ENCODE measurements around the gene RNGTT.
"Not testable (repeated sequence)": the region's sequence is repeated elsewhere in the genome, so short reads cannot be mapped to it uniquely, and the experiment has no call there.

Gene RNGTT

DNA sequence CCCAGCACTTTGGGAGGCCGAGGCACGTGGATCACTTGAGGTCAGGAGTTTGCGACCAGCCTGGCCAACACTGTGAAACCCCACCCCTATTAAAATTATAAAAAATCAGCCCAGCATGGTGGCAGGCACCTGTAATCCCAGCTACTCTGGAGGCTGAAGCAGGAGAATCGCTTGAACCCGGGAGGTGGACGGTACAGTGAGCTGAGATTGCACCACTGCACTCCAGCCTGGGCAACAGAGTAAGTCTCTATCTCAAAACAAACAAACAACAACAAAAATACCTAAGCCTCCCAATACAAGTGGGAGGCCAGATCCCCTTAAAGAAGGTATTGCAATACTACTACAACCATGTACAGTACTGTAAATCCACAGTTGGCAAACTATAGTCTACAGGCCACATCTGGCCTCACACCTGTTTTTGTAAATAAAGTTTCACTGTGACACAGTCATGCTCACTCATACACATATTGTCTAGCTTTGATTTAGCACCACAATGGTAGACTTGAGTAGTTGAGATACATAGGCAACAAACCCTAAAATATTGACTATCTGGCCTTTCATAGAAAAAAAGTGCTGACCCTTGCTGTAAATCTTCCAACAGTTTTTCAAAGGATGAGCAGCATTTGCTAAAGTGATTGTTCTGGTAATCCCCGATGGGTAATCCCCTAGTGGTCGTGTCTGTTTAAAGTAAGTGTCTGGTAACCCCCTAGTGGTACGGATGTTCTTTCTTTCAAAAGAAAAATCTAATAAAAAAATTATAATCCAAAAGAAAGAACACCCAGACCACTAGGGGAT is 202.0 kb downstream of the RNGTT start:
- H3K4me3 ChIP-seq (ENCODE audit: low read length) = no peak overlapping the region
- DNase-seq (ENCODE audit: low read depth, low spot score) = peak; percentile 42

- H3K4me3 ChIP-seq (ENCODE audit: low read length) = no peak overlapping the region
- no peak for DNase-seq (ENCODE audit: low read depth, low spot score)
Measured at GRCh38 chr6:88760091-88760490, 203.3 kb downstream of the RNGTT start.

DNA sequence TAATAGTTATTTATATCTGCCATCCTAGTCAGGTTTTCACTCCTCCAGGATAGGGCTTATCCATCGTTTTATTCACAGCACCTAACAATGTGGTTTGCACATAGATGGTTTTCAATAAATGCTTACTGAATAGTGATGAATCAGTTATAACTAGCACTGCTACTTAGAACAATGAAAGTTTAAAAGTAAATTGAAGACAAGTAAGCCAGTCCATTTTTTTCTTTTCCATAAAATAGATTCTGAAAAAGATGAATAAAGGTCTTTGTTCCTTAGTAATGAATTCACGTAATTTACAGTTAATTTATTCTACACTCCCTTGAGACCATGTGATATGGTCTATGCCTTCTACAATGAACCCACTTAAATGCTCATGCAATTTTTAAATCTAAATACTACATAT is 212.5 kb downstream of the RNGTT start:
- no peak overlapping the region for H3K4me3 ChIP-seq (ENCODE audit: low read length)
- DNase-seq (ENCODE audit: low read depth, low spot score) = no peak

- DNase-seq (ENCODE audit: low read depth, low spot score) = no peak
- H3K4me3 ChIP-seq (ENCODE audit: low read length) = no peak overlapping the region
Measured at GRCh38 chr6:88749849-88750248, 213.6 kb downstream of the RNGTT start.

GRCh38 chr6:88748141-88748540 is 215.3 kb downstream of the RNGTT start:
- DNase-seq (ENCODE audit: low read depth, low spot score) = no peak
- no peak overlapping the region for H3K4me3 ChIP-seq (ENCODE audit: low read length)

- no peak for DNase-seq (ENCODE audit: low read depth, low spot score)
- H3K4me3 ChIP-seq (ENCODE audit: low read length) = no peak overlapping the region
Measured at GRCh38 chr6:88741939-88742338, 221.5 kb downstream of the RNGTT start.

DNA sequence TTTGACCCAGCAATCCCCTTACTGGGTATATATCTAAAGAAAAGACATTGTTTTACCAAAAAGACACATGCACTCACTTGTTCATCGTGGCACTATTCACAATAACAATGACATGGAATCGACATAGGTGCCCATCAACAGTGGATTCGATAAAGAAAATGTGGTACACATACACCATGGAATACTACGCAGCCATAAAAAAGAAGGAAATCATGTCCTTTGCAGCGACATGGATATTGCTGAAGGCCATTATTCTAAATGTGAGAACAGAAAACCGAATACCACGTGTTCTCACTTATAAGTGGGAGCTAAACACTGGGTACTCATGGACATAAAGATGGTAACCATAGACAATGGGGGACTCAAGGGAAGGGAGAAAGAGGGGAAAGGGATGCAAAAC is 222.3 kb downstream of the RNGTT start:
- DNase-seq (ENCODE audit: low read depth, low spot score) = no peak
- H3K4me3 ChIP-seq (ENCODE audit: low read length) = no peak overlapping the region

- H3K4me3 ChIP-seq (ENCODE audit: low read length) = no peak overlapping the region
- no peak for DNase-seq (ENCODE audit: low read depth, low spot score)
Measured at GRCh38 chr6:88734544-88734943, 228.9 kb downstream of the RNGTT start.

- no peak for DNase-seq (ENCODE audit: low read depth, low spot score)
- no peak overlapping the region for H3K4me3 ChIP-seq (ENCODE audit: low read length)
Measured at GRCh38 chr6:88730611-88731011, 232.8 kb downstream of the RNGTT start.

GRCh38 chr6:88728756-88729155 is 234.7 kb downstream of the RNGTT start:
- H3K4me3 ChIP-seq (ENCODE audit: low read length) = no peak overlapping the region
- no peak for DNase-seq (ENCODE audit: low read depth, low spot score)

- H3K4me3 ChIP-seq (ENCODE audit: low read length); DNase-seq (ENCODE audit: low read depth, low spot score): not testable (repeated sequence)
Measured at GRCh38 chr6:88726409-88726808, 237.0 kb downstream of the RNGTT start.

DNA sequence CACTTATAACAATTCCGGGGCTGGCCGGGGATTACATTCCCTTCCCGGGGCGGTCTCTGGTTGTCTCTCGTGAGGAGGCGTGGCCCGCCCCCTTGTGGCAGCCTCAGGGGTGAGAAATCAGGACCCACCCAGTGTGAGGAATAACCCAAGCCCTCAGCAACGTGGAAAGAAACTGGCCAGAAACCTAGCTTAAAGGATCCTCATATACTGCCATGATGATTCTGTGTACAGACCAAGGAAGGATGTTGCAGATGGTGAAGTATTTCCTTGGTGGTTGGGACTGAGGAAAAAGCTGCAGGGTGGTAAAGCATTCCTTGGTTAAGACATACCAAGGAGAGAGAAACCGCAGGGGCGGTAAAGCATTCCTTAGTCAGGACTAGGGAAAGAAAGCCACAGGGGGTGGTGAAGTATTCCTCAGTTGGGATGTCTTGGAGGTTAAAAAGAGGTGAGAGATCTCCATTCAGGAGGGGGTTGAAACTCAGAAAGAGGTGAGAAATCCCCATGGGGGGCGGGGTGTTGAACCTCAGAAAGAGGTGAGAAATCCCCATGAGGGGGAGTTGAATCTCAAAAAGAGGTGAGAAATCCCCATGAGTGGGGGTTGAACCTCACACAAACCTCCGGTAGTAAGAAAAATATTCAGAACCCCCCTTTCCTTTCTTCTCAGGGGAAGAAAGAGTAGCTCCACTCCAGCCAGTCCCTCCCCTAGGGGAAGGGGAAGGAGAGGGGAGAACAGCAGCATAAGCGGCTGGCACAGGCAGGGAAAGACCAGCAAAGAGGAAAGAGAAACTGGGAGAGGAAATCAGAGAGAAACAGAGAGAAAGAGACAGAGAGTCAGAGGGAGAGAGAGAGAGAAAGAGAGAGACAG is 238.1 kb downstream of the RNGTT start:
- no peak overlapping the region for H3K4me3 ChIP-seq (ENCODE audit: low read length)
- DNase-seq (ENCODE audit: low read depth, low spot score) = no peak

DNA sequence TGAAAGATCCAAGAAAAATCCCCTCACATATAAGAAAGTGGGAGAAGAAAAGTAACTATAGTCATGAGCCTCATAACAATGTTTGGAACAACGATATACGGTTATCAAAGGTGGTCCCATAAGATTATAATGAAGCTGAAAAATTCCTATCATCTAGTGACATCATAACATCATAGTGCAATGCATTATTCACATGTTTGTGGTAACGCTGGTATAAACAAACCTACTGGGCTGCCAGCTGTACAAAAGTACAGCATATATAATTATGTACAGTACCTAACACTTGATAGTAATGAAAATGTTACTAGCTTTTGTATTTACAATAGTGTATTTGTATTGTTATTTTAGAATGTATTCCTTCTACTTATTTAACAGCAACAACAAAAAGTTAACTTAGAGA is 240.7 kb downstream of the RNGTT start:
- no peak for DNase-seq (ENCODE audit: low read depth, low spot score)
- no peak overlapping the region for H3K4me3 ChIP-seq (ENCODE audit: low read length)

DNA sequence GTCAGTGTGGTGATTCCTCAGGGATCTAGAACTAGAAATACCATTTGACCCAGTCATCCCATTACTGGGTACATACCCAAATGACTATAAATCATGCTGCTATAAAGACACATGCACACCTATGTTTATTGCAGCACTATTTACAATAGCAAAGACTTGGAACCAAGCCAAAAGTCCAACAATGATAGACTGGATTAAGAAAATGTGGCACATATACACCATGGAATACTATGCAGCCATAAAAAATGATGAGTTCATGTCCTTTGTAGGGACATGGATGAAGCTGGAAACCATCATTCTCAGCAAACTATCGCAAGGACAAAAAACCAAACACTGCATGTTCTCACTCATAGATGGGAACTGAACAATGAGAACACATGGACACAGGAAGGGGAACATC is 247.0 kb downstream of the RNGTT start:
- DNase-seq (ENCODE audit: low read depth, low spot score) = not testable (repeated sequence)

DNA sequence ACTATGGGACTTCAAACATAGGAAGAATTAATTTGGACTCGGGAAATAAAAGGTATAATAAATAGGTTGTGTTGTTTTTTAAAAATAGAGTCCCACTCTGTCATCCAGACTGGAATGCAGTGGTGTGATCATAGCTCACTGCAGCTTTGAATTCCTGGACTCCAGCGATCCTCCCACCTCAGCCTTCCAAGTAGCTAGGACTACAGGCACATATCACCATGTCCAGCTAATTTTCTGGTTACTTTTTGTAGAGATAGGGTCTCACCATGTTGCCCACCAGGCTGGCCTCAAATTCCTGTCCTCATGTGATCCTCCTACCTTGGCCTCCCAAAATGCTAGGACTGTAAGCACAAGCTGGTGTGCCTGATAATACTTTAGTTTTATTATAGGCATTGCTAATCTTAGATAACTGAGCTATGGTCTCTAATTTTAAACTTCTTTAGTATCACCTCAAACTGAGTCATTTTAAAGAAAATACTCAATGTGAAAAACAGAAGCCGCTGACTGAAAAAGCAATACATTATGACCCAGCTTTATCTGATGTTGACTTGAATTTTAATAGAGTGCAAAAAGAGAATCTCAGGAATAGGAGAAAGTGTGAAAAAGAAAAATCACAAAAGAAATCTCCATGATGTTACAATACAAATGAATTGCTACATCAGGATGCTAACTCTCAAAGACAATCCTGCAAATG is 251.0 kb downstream of the RNGTT start:
- H3K4me3 ChIP-seq (ENCODE audit: low read length) = no peak overlapping the region
- DNase-seq (ENCODE audit: low read depth, low spot score) = no peak

More for the DNA sequence above, 247.0 kb downstream of the RNGTT start:
- H3K4me3 ChIP-seq (ENCODE audit: low read length) = not testable (repeated sequence)

DNA sequence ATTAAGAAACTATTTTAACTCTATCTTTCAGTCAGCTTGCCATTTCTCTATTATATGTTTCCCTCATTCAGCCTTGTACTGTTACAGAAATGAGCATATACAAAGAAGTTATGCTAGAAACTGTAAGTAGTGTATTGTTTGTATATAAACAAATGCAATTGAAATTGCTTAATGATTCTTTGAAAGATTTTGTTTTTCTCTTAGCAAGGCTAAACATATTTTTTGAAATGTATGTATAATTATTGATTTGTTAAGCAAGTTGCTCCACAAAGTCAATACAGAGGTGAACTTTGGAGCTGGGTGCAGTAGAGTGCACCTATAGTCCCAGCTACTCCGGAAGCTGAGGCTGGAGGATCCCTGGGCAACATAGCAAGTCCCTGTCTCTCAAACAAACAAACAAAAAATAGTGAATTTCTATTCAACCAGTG is 253.6 kb downstream of the RNGTT start:
- no peak for DNase-seq (ENCODE audit: low read depth, low spot score)

GRCh38 chr6:88708197-88708744 is 255.1 kb downstream of the RNGTT start:
- no peak for DNase-seq (ENCODE audit: low read depth, low spot score)
- no peak overlapping the region for H3K4me3 ChIP-seq (ENCODE audit: low read length)

More for the DNA sequence above, 253.6 kb downstream of the RNGTT start:
- H3K4me3 ChIP-seq (ENCODE audit: low read length) = no peak overlapping the region

DNA sequence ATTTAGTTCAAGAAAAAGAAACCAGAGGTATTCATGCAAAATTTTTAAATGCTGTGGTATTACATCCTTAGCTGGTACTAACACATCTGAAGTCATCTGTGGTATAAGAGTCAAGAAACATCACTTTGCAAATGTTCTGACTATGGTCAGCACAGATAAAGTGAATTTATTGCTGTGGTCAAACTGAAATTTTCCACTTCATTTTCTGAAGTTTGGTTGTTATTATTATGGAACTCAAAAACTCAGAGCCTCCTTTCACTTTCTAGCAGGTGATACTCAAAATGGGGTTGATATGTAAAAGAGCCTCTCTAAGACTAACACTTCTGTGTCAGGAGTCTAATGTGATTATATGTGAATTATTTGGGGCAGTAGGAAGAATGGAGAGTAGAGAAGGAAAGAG is 257.8 kb downstream of the RNGTT start:
- no peak overlapping the region for H3K4me3 ChIP-seq (ENCODE audit: low read length)
- DNase-seq (ENCODE audit: low read depth, low spot score) = no peak

- DNase-seq (ENCODE audit: low read depth, low spot score) = no peak
- no peak overlapping the region for H3K4me3 ChIP-seq (ENCODE audit: low read length)
Measured at GRCh38 chr6:88704980-88705379, 258.4 kb downstream of the RNGTT start.

All from Jurkat, Clone E6-1 (cell line).